Measurements from ENCODE around the gene FAM219B.
"Not testable (repeated sequence)": the region's sequence is repeated elsewhere in the genome, so short reads cannot be mapped to it uniquely, and the experiment has no call there.

The FAM219B gene

DNA sequence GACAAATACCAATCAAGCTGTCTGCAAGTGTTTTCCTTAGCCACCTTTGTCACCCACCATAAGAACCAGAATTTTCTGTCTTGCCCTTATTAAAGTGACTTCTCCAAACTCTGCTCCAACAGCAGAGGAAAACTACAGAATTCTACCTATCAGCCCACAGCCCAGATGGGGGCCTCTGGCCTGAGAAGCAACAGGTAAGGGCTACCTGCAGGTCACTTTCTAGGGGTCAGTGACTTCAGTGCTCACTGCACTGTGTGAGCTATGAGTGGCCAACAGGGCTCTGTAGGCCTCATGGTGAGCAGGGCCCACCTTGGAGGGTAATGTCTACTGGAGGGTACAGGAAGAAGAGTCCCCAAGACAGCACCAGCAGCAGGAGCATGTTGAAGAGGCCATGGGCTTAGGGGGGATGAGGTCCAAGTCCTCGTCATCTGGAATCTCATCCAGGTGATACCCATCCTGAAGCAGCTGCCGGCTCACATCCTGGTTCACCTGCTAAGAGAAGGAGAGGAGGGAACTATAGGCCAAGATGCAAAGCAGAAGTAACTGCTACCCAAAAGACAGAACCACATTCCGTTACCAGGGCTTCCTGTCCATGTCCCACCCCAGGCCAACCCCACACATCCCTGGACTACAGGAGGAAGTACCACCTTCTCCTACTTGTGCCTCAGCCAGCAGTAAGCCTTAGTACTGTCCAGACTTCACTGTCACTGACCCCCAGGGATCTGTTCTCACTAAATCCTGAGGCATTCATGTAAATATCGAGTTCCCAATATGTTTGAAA lies 4.2 kb downstream of the FAM219B start:
- no peak for DNase-seq

DNA sequence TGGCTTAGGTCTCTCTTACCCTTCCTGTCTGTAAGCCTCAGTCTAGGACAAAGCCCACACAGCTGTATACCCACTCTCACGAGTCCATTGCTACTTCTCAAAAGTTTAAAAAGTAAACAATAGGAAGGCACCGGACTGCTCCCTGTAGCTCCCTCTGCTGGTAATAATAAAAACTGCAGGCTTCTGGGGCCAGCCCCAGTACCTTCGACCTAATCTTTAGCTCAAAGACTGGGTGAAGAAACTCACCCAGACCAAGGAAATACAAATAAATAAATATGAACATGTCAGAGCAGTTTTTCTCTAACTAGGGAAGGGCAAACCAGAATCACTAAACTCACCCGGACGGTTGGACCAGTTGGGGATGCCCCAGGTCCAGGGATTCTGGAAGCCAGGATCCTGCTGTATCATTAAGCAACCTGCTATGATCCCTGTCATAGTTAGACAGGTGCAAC lies 5.0 kb downstream of the FAM219B start:
- peak in 4 of 5 donors; percentile 28 to 64 (median 44) for DNase-seq

DNA sequence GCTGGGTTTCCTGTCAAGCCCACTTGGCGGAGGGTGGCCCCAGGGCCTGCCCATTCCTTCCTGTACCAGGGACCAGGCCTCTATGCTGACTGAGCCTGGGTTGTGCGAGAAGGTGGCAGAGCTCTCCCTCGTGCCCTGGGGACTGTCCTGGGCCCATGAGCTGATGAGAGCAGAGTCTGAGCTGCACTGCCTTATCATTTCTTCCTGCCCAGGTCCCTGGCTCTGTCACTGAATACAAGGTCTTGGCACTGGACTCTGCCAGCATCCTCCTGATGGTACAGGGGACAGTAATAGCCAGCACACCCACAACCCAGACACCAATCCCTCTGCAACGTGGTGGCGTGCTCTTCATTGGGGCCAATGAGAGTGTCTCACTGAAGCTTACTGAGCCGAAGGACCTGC lies 9.3 kb downstream of the FAM219B start:
- DNase-seq: no peak

DNA sequence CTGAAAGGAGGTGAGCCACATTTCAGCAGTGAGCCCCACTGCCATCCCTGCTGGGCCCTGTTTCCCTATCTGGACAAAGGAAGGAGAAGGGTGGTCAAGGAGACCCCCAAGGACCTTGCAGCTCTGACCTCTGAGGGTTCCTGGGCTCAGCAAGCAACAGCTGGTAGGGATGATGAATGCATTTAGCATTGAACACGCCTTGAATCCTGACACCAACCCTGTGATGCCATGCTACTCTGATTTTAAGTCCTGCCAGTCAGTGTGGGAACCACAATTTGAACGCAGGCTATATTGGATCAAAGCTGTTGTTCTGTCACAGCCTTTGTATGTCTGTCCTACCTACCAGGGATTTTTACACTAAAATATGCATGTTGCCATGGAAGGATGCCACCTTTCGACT lies 10.3 kb downstream of the FAM219B start:
- DNase-seq: no peak

DNA sequence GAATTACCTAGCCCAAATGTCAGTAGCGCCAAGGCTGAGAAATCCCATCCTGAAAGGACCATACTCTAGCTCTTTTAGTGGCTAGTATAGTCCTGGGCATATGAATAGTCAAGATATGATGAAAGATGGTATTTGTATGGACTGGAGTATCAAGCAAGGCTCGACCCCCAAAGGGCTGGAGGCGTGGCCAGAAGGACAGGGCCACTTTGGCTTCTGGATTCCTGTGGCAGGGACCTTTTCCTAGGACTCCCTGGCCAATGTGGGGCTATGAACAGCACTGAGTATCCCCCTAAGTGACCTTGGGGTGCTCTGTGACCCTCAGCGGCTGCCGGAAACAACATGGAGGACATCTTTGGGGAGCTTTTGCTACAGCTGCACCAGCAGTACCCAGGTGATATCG lies 10.8 kb downstream of the FAM219B start:
- DNase-seq: no peak

DNA sequence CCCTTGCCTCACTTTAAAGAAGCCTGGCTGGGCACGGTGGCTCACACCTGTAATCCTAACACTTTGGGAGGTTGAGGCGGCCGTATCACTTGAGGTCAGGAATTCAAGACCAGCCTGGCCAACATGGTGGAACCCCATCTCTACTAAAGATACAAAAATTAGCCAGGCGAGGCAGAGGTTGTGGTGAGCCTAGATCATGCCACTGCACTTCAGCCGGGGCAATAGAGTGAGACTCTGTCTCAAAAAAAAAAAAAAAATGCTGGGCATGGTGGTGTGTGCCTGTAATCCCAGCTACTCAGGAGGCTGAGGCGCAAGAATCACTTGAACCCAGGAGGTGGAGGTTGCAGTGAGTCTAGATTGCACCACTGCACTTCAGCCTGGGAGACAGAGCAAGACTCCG lies 12.3 kb downstream of the FAM219B start:
- DNase-seq: not testable (repeated sequence)

DNA sequence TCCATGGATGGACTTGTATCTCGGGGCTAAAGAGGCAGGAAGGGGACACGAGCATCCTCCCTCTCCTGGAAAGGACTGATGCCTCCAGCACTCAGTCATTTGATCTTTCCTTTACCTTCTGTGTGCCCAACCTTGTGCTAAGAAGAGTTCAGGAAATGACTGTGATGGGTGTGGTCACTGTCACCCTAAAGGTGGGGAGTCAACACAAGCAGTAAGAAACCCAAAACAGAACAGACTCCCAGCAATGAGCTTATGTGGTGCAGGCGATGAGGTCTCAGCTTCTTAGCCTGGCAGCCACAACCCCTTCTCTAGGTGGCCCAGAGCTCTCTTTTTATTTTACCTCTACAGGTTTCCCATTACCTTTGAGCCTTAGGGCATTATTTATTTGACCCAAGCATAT lies 13.0 kb downstream of the FAM219B start:
- DNase-seq: peak in 3 of 5 donors; percentile 23 to 84 (median 38)

DNA sequence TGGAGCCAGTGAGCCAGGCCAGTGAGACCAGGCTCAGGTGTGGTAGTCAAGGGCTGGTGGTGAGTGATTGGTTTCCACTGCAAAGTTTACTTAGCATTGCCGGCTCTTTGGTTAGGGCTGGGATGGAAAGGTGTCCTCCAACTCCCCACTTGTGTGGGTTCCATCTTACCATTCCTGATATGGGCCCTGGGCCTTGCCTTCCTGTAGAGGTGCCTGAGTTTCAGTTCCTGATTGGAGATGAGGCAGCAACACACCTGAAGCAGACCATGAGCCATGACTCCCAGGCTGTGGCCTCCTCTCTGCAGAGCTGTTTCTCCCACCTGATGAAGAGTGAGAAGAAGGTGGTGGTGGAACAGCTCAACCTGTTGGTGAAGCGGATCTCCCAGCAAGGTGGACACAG lies 13.7 kb downstream of the FAM219B start:
- DNase-seq: no peak

DNA sequence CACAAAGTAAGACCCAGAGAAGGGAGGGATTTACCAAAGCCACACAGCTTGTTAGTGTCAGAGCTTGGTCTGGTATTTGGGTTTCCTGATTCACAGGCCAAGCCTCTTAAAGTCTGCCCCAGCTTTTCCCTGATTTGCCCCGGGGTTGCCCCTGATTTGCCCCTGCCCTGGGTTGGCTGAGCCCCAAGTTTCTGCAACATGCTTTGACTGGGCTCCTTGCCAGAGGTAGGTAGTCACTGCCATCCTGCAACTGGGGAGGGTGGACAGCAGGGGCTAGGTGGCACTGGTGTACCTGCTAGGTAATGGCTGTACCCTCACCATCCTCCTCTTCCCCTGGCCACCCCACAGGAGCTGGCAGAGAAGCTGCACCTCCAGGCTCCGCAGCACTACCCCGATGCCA lies 14.3 kb downstream of the FAM219B start:
- DNase-seq: no peak

DNA sequence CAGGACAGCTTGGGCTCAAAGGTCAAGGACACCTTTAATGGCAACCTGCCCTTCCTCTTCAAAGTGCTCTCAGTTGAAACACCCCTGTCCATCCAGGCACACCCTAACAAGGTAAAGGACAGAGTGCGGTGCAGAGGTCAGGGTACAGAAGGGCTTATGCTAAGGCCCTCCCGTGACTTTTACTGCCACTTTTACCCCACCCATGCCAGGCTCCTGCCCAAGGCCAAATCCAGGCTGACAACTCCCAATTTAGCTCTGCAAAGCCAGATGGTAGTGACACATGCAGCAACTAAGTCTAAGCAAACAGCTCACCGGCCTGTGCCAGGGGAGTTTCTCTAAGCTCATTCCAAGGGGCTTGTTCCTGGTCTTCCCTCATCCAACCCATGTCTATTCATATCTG lies 15.2 kb downstream of the FAM219B start:
- no peak for DNase-seq

DNA sequence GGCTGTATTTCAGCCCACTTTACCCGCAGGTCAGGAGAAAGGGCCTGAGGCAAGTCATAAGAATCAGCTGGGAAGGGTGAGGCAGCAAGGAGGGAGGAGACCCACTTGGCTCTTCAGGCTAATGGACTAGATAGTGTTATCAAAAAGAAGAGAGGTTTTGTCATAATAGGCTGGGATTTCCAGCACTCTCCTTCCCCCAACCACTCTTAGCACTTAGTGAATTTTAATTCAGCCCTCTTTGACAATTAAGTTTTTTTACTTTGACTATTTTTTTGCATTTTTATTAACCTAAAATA lies 16.0 kb downstream of the FAM219B start:
- DNase-seq: no peak

DNA sequence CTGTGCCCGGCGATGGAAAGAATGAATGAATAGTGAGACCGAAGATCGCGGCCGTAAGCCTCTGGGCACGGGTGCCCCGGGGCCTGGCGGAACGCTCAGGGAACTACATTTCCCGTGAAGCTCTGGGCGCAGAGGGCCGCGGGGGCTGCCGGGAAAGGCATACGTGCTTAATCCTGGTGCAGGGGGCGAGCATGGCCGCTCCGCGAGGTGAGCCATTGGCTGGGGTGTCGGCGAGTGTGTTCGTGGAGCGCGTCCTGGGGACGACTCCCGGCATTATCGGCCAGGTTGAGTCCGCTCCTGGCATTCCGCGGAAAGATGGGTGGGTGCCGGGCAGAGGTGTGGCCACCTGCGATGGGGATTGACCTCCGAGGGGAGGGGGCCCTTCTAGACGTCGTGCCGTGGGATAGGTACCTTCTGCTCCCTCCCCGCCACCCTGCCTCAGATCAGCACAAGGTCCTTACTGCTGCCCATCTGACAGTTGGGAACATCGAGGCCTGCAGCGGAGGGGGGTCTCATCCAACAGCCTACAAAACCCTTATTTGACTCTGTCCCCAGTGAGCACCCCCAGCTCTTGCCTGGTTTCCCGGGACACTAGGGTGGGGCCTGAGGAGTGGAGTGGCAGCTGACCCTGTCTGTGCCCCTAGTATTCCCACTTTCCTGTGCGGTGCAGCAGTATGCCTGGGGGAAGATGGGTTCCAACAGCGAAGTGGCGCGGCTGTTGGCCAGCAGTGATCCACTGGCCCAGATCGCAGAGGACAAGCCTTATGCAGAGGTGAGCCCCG lies 16.6 kb downstream of the FAM219B start, which contains the start of gene MPI:
Gene MPI, plus strand, starts transcription at position 160 of the 782 bp plus-strand sequence. Its CDS starts 32 bp downstream, at position 192.
- peak; percentile 64 to 83 (median 79) for DNase-seq

DNA sequence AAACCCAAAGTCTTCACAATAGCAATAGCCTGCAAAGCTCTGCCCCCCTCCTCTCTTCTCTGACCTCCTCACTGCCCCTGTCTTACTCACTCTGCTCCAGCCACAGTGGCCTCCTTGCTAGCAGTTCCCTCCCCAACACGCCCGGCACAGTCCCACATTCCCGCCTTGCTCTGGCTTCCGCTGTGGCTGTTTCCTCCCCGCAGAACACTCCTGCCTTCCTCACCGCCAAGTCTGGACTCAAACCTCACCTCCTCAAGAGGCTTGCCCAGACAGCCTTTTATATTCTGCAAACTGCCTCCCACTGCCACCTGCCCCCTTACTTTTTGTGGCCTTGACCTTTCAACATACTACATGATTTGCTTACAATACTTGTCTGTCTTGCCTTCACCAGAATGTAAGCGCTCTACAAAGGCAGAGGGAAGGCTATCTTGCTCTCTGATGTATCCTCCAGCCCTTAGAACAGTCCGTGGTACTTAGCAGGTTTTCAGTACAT lies 17.2 kb downstream of the FAM219B start:
- peak in 1 of 5 donors; percentile 12 for DNase-seq

DNA sequence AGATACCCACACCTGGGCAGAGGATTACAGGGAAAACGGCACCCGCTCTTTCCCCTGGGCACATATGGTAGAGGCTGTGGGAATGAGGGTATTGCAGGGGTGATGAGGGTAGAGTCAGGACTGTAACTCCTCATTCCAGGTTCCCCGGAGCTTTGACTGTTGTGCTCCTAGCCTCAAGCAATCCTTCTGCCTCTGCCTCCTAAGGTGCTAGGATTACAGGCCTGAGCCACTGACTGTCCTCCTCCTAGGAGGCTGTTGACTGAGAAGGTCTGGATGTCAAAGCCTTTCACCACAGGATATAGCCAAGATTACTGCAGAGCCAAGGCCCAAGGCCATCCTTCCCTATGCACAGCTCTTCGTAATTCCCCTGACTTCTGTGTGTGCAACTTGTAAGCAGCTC lies 17.9 kb downstream of the FAM219B start:
- DNase-seq: no peak

DNA sequence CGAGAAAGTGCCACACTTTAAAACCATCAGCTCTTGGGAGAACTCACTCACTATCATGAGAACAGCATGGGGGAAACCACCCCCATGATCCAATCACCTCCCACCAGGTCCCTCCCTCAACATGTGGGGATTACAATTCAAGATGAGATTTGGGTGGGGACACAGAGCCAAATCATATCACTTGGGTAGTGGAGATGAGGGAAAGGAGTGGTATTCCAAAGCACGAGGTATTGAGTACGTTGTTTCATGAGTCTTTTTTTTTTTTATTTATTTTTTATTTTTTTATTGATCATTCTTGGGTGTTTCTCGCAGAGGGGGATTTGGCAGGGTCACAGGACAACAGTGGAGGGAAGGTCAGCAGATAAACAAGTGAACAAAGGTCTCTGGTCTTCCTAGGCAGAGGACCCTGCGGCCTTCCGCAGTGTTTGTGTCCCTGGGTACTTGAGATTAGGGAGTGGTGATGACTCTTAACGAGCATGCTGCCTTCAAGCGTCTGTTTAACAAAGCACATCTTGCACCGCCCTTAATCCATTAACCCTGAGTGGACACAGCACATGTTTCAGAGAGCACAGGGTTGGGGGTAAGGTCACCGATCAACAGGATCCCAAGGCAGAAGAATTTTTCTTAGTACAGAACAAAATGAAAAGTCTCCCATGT lies 19.0 kb downstream of the FAM219B start:
- DNase-seq: not testable (repeated sequence)

DNA sequence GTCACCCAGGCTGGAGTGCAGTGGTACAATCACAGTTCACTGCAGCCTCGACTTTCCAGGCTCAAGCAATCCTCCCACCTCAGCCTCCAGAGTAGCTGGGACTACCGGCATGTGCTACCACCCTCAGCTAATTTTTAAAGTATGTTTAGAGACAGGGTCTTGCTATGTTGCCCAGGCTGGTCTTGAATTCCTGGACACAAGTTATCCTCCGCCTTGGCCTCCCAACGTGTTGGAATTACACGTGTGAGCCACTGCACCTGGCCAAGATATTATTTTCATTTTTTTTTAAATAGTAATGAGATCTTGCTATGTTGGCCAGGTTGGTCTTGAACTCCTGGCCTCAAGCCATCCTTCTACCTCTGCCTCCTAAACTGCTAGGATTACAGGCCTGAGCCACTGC lies 21.2 kb downstream of the FAM219B start:
- DNase-seq: no peak

DNA sequence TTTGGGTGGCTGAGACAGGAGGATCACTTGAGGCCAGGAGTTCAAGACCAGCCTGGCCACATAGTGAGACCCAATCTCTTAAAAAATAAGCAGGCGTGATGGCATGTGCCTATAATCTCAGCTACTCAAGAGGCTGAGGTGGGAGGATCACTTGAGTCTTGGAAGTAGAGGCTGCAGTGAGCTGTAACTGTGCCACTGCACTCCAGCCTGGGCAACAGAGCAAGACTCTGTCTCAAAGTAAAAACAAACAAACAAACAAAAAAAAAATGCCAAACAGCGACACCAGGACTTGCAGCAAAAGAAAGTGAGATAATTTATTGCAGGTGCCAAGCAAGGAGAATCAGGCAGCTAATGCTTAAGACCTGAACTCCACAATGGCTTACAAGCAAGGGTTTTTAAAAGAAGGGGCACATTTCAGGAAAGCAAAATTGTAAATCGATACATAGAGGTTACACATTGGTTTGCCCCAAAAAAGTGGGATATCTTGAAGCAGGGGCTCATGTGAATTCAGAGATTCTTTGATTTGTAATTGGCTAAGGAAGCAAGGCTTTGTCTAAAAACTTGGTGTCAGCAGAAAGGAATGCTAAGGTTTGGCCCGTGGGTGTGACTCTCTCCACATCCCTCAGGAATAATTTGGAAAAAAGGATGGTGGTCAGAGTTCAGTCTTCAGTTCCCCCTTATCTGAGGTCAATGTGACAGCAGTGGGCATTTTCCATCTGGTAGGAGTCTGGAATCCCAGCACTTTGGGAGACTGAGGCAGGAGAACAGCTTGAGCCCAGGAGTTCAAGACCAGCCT lies 22.0 kb downstream of the FAM219B start:
- DNase-seq: no peak

DNA sequence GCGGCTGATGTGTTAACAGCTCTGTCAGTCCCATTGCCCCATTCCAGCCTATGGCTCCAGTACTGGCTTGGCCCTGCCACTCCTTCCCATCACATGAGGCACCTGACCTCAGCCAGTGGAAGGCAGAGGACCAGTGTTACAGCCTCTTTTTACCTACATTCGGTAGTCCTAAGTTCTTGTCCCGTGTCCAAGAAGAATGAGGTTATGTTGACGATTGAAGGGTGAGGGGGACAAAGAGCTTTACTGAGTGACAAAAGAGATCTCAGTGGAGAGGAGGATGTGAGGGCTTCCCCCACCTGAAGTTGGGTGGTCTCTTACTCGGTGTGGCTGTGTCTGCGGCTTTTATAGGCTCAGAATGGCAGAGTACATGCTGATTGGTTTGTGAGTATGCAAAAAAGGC lies 24.1 kb downstream of the FAM219B start:
- no peak for DNase-seq

DNA sequence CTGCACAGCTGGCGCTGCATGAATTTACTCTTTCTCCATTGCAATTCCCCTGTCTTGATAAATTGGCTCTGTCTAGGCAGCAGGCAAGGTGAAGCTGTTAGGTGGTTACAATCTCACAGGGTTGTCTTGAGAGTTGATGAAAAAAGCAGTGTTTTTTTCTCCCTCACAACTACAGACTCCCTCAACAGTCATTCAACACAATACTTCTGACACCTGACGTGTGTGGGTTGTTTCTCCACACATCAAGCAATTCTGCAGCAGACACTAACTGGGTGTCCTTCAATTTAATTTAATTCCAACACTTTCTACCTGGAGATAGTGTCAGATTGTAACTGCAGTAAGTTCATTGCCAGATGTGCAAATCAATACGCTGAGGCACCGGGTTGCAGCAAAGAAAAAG lies 28.4 kb downstream of the FAM219B start:
- DNase-seq: no peak

DNA sequence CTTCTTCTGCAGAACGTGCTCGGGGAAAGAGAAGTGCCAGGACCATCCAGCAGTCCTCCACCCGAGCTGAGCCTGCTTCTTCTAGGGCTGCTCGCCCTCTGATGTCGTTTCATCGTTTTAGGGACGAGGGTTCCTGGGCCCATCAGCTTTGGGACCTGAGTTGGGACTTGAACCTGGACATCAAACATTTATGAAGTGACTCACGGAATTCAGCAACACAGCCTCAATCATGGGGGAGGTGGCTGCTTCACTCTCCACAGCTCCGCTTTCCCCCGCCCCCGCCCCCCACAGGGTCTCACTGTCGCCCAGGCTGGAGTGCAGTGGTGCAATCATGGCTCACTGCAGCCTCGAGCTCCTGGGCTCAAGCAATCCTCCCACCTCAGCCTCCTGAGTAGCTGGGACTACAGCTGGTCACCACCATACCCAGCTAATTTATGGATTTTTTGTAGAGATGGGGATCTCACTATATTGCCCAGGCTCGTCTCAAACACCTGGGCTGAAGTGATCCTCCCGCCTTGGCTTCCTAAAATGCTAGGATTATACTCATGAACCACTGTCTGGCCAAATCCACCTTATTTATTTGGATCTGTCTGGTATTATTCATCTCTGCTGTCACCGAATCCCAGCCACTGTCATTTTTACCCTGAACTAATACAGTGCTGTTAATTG lies 32.8 kb downstream of the FAM219B start:
- DNase-seq: peak in 1 of 5 donors; percentile 33

DNA sequence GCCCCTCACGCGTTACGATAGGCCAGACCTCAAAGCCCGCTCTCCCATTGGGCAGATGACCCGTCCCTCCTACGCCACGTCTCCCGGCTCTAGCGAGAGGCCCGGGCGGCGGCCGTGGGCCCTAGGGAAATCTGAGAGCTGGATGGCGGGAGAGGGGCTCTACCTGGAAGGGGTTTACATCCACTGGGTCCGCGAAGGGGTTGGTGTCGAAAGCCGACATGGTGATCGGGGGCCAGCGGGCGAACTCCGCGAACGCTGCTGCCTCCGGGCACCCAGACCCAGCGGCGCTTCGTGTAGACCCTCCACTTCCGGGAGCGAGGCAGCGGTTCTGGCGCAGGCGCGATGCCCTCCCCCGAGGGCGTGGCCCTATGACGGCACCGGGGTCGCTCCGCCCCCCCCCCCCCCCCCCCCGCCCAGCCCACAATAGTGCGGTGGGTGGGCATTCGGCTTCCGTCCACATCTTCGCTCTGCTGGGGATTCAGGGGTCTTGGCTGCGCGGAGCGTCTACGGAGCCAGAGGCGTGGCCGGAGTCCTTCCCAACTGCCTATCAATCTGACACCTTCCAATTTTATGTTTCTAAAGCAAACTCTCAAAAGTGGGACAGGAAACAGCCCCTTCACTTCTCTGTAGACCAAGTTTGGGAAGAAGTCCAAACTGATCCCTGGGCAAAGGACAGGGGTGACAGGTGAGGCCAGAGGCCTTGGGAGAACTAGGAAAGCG lies 33.5 kb downstream of the FAM219B start, which contains the start of gene SCAMP2:
Gene SCAMP2, minus strand, starts transcription at position 330 of the 720 bp plus-strand sequence. Its CDS starts 110 bp downstream, at position 220.
- peak; percentile 80 to 94 (median 84) for DNase-seq

Measured in T-helper 1 cell (primary cell).